GM19467 (cell line): Measurements from ENCODE around the gene ACOT8.
A peak's percentile ranks its signal among the peaks of the same experiment; 100 is the strongest.
"Not testable (repeated sequence)": the region's sequence is repeated elsewhere in the genome, so short reads cannot be mapped to it uniquely, and the experiment has no call there.

Experiments
- ATAC-seq: cut with Tn5 transposase; IDR thresholded peaks from one replicate; pipeline ENCODE4 v1.9.1; 2021; ENCODE audit warnings: mild to moderate bottlenecking, moderate library complexity; ENCODE audit not compliant: unreplicated experiment

ACOT8 gene

DNA sequence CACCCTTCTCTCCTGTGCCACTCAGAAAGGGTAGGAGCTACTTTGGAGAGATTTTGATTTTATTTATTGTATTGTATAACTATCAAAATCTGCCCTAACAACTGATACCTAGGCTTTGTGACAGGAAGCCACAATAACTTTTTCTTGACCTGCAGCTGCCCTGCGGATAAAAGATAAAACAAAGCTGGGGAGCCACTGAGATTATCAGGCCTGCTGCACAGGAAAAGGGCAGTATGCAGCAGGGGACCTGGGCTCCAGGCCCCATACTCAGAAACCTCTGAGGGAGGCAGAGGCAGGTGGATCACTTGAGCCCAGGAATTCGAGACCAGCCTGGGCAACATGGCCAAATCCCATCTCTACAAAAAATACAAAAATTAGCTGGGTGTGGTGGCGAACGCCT, 24.6 kb downstream of the ACOT8 start:
- no peak for ATAC-seq

DNA sequence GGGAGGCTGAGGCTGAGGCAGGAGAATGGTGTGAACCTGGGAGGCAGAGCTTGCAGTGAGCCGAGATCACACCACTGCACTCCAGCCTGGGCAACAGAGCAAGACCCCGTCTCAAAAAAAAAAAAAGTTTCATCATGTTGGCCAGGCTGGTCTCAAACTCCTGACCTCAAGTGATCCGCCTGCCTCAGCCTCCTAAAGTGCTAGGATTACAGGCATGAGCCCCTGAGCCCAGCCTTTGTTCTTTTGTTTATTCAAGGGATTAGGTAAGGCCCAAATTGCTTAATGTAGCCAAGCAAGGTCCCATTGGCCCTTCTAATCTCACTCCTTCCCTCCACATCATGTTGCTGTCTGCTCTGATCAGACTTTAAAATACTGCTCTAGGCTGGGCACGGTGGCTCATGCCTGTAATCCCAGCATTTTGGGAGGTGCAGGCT, 27.5 kb downstream of the ACOT8 start:
- not testable (repeated sequence) for ATAC-seq

DNA sequence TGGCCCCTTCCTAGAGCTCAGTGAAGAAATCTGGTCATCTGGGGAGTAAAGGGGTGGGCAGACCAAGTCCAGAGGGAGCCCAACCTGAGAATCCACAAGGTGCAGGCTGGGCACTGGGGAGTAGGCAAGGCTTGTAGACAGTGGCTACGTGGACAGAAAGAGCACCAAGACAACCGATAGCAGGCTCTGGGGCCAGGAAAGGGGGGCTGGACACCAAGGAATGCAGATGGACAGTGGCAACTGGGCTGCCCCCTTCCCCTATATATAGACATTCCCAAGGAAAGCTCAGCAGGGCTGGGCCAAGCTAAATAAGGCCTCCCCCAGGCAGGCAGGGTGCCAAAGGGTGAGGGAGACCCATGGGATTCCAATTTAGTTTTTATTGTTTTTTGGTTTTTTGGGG, 28.6 kb downstream of the ACOT8 start:
- ATAC-seq, result no peak

DNA sequence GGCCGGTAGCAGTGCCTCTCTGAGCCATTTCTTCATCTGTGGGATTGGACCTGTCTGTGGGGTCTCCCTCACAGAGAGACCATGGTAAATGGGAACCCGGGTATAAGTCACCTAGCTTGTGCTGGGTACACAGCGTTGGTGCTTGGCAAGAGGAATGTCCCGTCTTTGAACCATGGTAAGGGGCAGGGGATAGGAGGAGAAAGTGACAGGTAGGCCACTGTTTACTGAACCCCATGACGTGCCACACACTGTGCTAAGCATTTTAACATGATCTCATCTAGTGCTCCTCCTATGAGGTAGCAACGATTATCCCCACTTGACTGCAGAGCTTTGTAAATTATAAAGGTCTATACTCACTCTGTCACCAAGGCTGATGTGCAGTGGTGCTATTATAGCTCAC, 29.5 kb downstream of the ACOT8 start:
- ATAC-seq, result no peak

DNA sequence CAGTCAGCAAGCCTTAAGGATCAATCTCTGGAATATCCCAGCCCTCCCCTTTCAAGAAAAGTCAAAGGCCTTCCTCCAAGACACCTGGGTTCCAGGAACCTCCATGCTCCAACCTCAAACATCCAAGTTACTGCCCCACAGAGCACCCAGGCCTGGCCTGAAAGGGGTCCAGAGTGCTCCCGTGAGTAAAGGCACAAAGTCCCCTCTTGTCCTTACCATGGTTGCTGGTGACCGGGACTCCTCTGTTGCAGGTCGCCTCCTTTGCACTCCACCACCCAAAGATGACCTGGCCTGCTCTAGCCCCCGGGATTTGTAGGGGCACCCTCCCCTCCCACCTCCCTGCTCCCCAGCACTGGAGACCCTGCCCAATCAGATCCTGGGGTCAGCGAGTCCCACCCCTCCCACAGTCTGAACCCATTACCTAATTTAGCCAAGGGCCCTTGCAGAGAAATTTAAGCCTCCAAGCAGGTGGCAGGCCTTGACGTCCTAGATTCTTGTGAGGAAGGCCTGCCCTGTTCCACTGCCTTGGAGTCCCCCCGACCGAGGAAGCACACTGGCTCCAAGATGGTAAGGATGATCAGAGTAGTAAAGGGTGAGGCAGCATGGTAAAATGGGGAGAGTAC, 30.1 kb downstream of the ACOT8 start, which contains the start of gene TNNC2:
TNNC2 (minus strand) TSS at position 283 of the 623 bp plus-strand sequence; CDS start at position 219, 64 bp downstream.
- ATAC-seq, result no peak

DNA sequence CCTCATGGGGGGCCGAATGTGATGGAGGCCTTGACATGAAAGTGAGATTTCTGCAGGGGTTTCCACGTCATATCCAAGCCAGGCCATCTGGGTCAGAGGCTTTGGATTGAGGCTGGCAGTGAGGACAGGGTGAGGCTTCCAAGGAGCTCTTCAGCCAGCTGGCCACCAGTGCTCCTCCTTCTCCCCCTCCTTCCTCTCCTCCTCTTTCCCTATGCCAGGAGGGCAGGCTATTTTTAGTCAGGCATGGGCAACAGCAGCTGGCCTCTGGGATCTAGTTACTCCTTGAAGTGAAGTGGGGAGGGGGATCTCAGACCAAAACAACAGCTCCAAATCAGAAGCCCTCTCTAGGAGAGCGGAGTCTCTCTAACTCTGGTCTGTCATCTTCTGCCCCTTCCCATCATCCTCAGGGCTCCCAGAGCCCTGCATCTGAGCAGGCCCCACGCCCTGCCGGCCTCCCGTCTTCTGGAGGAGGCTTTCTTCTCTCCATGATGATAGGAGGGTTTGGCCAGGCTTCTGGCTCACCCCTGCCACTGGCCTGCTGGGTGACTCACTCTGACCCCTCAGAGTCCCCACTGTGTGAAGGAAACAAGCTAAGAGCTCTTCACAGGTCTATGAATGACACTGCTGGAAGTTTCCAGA, 30.7 kb downstream of the ACOT8 start:
- ATAC-seq, result no peak

DNA sequence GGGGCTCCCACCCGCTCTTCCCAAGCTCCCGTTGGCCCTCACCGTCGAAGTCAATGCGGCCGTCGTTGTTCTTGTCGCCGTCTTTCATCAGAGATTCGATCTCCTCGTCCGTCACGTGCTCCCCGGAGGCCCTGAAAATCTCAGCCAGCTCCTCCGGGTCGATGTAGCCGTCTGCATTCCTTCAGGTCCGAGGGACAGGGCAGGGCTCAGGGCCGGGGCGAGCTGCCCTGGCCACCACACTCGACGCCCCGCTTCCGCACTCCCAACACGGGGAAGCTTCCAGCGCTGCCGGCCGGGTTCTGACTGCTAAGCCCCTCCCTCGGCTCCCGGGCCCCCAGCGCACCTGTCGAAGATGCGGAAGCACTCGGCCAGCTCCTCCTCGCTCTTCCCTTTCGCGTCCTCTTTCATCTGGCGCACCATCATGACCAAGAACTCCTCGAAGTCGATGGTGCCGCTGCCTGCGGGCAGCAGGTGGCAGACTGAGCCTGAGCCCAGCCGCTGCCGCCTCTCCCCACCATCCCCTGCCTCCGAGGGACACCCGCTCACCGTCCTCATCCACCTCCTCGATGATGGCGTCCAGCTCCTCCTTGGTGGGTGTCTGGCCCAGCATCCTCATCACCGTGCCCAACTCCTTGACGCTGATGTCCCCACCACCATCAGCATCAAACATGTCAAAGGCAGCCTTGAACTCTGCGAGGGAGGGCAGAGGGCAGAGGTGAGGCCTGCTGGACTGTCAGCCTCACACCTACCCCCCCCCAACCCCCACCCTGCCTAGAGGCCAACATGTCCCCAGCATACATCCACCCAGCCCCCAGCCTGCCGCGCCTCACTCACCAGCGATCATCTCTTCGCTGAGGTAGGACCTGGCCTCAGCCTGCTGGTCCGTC, 33.0 kb downstream of the ACOT8 start:
- no peak for ATAC-seq

DNA sequence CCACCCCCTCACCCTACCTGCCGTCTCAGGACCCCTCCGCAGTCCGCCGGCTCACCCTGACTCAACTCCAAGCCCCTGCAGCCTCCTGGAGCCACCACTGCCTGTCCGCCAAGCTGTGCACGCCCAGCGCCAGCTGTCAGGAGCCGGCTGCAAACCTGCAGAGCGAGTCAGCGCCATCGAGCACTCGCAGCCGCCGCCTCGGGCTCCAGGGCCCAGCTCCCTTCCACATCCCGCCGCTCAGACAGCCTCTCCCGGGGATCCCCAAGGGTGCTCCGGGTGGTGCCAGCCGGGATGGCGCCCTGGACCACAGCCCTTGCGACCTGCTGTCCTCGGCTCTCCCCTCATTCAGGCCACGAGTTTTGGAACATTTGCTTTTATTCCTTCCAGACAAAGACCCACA, 34.3 kb downstream of the ACOT8 start:
- ATAC-seq, result no peak

DNA sequence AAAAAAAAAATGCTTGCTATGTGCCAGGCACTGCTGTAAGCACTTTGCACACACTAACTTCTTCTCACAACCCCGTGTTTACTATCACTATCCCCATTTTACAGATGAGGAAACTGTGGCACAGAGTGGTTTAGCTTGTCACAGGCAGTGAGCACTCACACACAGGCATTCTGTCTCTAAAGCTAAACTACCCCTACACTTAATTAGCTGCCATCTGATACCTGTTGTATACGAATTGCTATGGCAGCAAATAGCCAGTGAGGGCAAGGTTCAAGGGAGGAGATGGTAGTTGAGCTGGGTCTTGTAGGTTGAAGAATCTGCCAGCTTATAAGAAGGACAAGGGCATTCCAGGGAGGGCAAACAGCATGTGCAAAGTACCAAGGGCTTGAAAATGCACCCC, 35.2 kb downstream of the ACOT8 start:
- ATAC-seq, result no peak

DNA sequence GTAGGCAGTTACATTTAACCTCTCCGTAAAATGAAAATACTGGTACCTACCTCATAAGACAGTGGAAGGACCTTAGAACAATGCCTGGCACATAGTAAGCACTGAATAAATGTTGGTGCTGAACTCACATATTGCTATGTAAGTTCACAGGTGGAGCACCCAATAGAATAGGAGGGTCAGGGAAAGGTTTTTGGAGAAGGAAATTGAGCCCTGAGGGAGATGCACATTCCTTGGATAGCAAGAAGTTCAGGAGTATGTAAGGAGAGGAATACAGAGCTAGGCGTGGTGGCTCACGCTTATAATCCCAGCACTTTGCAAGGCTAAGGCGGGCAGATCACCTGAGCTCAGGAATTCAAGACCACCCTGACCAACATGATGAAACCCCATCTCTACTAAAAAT, 37.7 kb downstream of the ACOT8 start:
- no peak for ATAC-seq

DNA sequence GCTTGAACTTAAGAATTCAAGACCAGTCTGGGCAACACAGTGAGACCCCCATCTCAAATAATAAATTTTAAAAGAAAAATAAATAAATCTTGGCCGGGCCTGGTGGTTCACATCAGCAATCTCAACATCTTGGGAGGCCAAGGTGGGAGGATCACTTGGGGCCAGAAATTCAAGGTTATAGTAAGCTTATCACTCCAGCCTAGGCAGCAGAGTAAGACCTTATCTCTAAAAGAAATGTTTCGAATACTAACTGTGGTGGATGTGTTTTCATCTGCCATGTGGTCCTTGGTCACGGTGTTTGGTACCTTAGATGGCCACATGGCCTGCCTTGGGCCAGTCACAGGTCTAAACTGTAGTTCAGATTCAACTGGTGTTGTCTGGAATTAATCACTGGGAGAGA, 39.0 kb downstream of the ACOT8 start:
- no peak for ATAC-seq

DNA sequence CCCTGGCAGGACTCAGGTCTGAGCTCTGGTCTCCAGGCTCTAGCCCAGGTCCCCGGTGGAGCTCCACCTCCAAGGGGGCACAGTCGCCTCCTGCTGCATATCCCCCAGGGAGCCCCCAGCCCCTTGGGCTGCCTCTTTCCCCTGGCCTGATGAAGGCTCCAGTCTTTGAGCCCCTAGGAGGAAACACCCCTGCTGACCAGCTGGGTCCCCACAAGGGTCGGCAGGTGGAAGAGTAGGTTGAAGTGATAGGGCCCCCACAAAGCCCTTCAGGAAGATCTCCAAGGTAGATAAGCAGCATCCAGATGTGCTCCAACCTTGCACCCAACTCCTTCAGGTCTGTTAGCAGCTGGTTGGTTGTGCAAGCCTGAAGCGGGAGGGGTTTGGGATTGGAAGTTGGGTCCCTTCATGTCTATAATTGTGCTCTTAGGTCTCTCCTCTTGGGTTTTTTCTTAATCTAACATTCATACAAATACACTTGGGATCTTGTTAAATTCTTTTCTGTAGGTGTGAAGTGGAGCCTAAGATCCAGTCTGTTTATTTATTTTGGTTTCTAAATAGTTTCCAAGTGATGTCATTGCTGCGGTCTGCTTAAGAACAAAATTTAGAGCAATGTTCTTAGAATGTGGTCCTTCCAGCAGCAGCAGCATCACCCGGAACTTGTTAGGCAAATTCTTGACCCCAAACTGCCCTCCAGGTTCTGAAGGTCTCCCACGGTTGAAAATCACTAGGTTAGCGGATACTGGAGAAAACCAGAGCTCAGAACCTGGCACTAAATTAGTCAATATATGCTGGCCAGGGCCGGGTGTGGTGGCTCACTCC, 39.6 kb downstream of the ACOT8 start:
- no peak for ATAC-seq

DNA sequence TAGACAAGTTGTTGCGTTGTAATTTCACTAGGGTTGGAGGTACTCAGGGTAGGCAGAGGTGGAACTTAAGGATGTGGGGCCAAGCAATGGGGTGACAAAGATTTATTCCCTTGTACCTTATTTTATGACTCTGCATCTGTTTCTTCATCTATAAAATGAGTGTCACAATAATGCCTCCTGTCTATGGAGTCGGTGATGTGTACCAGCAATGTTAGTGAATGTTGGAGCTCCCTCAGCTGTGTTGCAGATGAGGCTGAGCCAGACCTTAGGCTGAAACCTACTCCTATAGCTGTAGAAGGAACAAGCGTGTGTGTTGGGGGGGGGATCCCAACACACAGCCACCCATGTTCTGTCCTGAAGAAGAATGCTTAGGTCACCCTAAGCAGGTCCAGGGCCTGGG, 40.2 kb downstream of the ACOT8 start:
- ATAC-seq, result no peak

DNA sequence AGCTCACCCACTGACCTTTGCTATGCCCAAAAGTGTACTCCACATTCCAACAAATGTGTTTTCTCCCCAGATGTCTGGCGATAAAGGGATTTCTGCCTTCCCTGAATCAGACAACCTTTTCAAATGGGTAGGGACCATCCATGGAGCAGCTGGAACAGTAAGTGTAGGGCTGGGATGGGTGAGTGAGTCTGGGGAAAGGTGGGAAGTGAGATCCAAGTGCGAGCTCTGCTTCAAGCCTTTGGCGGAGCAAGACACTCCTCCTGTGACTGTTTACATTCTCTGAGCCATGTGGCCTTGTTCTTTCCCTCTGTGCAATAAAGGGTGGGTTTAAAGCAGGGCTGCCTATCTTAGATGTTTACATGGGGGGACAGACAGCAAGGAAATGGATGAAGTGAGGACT, 42.9 kb downstream of the ACOT8 start:
- ATAC-seq, result no peak

DNA sequence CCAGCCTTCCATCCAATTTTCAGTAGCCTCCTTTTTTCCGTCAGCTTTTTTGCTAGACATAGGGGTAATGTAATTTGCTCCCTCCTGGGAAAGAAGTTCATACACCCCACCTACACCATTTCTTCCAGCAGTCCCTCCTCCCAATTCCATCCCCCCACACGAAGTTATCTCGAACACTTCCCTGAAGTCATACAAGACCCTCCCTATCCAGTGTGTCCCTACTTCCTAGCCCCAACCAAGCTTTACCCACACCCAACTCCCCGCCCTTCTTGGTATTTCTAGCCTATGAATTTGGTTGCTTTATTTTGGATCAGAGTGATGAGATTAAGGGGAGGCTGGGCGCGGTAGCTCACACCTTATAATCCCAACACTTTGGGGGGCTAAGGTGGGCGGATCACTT, 43.7 kb downstream of the ACOT8 start:
- no peak for ATAC-seq

DNA sequence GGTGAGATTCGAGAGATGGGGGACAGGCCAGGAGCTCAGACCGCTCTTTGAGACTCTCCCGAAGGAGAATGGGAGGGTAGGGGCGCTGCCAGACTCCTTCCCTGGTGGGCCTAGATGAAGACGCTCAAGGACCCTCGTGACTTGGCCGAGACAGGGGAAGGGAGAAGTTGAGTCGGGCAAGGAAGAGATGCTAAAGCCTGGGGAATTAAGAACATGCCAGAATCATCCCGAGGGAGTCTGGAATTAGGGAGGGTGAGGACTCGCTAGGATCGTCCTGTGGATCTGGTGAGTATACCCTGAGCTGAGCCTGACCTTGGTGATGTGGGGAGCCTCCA, 44.2 kb downstream of the ACOT8 start:
- ATAC-seq, result no peak

DNA sequence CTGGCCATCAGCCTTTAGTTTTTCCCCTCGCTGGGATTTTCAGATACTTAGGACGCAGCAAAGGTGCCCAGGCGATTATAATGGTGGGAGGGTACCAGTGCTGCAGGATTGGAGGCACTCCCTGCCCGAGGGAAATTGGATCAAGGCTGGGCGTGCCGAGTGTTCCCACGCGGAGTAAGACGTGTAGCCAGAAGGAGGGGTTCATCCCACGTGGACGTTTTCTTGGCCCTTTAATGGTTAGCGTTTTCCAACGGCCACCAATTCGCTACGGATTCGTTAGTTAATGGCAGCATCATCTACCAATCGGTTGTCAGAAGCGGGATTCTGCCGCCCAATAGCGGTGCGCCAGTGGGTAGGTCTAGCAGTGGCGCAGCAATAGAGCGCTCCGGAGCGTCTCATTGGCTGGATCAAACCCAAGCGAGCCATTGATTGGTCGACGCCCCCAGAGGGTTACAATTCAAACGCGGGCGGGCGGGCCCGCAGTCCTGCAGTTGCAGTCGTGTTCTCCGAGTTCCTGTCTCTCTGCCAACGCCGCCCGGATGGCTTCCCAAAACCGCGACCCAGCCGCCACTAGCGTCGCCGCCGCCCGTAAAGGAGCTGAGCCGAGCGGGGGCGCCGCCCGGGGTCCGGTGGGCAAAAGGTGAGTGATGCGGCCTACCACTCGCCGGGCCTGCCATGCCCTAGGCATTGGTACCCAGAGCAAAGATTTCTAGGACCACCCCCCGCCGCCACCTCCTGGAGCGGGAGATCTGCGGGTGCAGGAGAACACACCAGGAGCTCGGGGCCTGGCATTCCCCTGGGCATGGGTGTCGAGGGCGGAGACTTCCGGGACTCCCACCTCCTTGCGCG, 44.8 kb downstream of the ACOT8 start, which contains the start of gene UBE2C:
UBE2C (plus strand) TSS at position 488 of the 849 bp plus-strand sequence; CDS start at position 540, 52 bp downstream.
- peak; percentile 96 for ATAC-seq

DNA sequence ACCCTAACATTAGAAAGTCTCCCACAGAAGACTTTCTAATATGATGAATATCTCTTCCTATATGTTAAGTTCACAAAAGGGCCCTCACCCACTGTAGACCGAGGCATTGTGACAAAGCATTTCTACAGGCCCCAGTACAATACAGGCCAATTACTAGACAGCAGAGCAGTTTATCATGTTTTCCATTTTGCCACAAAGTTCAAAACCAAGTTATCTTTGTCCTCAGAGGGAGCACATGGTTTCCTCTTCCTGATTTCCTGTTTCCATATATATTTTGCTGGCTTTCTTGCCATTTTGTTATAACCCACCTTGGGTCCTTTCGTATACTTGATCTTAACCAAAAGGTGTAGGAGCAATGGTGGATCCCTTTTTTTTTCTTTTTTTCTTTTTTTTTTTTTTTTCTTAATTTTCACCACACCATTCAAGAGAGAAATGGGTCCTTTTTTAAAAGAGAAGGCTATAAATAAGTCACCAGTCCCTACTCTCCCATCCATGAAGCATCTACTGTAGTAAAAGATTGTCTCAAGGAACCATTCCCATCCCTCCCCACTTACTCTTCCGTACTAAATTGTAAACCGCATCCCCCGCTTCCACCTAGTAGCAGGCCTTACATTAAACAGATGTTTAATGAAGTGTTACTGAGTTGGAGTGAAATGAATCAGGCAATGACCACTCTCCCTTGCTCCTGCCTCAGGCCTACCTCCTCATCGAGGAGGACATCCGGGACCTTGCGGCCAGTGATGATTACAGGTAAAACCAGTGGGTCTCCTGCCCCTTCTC, 46.8 kb downstream of the ACOT8 start:
- ATAC-seq, result no peak

DNA sequence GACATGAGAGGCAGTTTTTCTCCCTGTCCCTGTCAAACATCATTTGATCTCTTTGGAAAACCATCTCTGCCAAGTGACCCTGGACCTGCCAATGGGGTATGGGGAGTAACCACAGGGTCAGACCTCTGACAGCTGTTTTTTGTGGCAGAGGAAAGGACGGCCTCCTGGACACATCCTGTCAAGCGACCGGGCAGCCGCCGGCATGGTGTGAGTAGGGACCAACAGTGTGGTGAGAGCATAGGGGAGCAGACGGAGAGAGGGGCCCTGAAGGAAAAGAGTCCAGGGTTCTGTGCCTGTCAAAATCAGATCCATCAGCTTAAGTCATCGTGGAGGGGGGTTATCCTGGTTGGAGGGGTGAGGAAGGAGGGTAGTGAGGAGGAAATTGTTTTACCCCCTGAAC, 55.3 kb downstream of the ACOT8 start:
- no peak for ATAC-seq
